NCI-H526 treated with DMSO at 0.1 percent for 48 hours (cell line): ENCODE data around the gene ATAD3C.
"Not testable (repeated sequence)": the region's sequence is repeated elsewhere in the genome, so short reads cannot be mapped to it uniquely, and the experiment has no call there.

ENCODE experiments used
- DNase-seq: peaks from one replicate; lab custom pipeline; 2025; lab: John Stamatoyannopoulos, UW

The ATAD3C gene

GRCh38 chr1:1508775-1509464 lies 59.4 kb downstream of the ATAD3C start:
- DNase-seq: not testable (repeated sequence)

- DNase-seq: not testable (repeated sequence)
Observed at GRCh38 chr1:1509465-1509850, 60.0 kb downstream of the ATAD3C start.

GRCh38 chr1:1510912-1511532 lies 61.5 kb downstream of the ATAD3C start:
- DNase-seq: peak; percentile 33

GRCh38 chr1:1511533-1512285 lies 62.2 kb downstream of the ATAD3C start, which contains the start of gene ATAD3A:
Gene ATAD3A (plus strand): TSS chr1:1512162. CDS start chr1:1512269, 107 bp downstream.
- DNase-seq: peak; percentile 90

GRCh38 chr1:1512425-1512824 lies 62.9 kb downstream of the ATAD3C start:
- DNase-seq: not testable (repeated sequence)

- DNase-seq: not testable (repeated sequence)
Observed at GRCh38 chr1:1513675-1514074, 64.2 kb downstream of the ATAD3C start.

- not testable (repeated sequence) for DNase-seq
Observed at GRCh38 chr1:1514376-1514775, 64.9 kb downstream of the ATAD3C start.

- not testable (repeated sequence) for DNase-seq
Observed at GRCh38 chr1:1516923-1517322, 67.4 kb downstream of the ATAD3C start.

GRCh38 chr1:1517973-1518620 lies 68.6 kb downstream of the ATAD3C start:
- DNase-seq: no peak

GRCh38 chr1:1518621-1519007 lies 69.1 kb downstream of the ATAD3C start:
- DNase-seq: not testable (repeated sequence)
